Stimulated activated naive CD4-positive, alpha-beta T cell treated with Interleukin-2 at 50 U/mL for 16 hours (primary cell): Measurements from ENCODE around the gene SH3RF2.
"Not testable (repeated sequence)": the region's sequence is repeated elsewhere in the genome, so short reads cannot be mapped to it uniquely, and the experiment has no call there.

ENCODE experiments used
- DNase-seq: peaks from one replicate; lab custom pipeline; 2025; lab: John Stamatoyannopoulos, UW

The SH3RF2 gene, protein sequence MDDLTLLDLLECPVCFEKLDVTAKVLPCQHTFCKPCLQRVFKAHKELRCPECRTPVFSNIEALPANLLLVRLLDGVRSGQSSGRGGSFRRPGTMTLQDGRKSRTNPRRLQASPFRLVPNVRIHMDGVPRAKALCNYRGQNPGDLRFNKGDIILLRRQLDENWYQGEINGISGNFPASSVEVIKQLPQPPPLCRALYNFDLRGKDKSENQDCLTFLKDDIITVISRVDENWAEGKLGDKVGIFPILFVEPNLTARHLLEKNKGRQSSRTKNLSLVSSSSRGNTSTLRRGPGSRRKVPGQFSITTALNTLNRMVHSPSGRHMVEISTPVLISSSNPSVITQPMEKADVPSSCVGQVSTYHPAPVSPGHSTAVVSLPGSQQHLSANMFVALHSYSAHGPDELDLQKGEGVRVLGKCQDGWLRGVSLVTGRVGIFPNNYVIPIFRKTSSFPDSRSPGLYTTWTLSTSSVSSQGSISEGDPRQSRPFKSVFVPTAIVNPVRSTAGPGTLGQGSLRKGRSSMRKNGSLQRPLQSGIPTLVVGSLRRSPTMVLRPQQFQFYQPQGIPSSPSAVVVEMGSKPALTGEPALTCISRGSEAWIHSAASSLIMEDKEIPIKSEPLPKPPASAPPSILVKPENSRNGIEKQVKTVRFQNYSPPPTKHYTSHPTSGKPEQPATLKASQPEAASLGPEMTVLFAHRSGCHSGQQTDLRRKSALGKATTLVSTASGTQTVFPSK

GRCh38 chr5:145936401-145937131 lies at the start of gene SH3RF2:
Gene SH3RF2 (plus strand): TSS chr5:145936578. CDS start chr5:145937929, 1,351 bp downstream.
- peak; percentile 20 for DNase-seq

GRCh38 chr5:145887217-145887616 lies 49.2 kb upstream of the SH3RF2 start:
- DNase-seq: no peak

GRCh38 chr5:145887976-145888574 lies 48.3 kb upstream of the SH3RF2 start:
- no peak for DNase-seq

DNA sequence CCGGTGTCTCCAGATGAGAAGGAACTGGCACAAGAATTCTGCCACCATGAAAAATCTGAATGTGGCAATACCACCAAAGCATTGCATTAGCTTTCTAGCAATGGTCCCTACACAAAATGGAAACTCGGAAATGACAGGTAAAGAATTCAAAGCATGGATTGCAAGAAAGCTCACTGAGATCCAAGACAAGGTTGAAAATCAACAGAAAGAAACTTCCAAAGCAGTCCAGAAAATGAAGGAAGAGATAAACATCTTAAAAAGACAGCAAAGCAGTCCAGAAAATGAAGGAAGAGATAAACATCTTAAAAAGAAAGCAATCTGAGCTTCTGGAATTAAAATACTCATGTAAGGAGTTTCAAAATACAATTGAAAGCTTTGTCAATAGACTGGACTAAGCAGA lies 46.8 kb upstream of the SH3RF2 start:
- no peak for DNase-seq

DNA sequence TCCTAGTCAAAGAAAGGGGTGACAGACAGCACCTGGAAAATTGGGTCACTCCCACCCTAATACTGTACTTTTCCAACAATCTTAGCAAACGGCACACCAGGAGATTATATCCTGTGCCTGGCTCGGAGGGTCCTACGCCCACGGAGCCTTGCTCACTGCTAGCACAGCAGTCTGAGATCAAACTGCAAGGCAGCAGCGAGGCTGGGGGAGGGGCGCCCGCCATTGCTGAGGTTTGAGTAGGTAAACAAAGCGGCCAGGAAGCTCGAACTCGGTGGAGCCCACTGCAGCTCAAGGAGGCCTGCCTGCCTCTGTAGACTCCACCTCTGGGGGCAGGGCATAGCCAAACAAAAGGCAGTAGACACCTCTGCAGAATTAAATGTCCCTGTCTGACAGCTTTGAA lies 45.0 kb upstream of the SH3RF2 start:
- not testable (repeated sequence) for DNase-seq

DNA sequence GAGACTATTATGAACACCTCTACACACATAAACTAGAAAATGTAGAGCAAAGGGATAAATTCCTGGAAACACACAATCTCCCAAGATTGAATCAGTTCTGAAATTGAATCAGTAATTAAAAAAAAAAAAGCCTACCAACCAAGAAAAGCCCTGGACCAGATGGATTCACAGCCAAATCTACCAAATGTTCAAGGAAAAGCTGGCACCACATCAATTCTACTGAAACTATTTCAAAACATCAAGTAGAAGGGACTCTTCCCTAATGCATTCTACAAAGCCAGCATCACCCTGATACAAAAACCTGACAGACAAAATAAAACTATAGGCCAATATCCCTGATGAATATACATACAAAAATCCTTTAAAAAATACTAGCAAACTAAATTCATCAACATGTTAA lies 38.2 kb upstream of the SH3RF2 start:
- no peak for DNase-seq

GRCh38 chr5:145902421-145902820 lies 34.0 kb upstream of the SH3RF2 start:
- no peak for DNase-seq

DNA sequence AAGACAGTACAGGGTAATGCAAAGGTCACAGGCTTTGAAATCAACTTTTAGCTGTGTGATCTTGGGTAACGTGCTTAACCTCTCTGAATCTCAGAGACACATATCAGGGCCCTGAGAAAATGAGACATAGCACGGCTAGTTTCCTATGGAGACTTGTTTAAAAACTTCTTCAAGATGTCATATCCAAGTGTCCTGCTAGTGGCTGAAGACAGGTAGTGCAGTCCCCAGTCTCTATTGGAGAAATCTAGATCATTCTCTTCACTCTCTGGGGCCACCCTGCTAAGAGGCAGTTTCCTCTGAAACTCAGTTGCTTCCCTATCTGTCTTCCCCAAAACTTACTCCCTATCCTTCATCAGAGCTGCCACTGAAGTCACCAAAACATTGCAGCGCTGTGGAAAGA lies 33.3 kb upstream of the SH3RF2 start:
- no peak for DNase-seq

DNA sequence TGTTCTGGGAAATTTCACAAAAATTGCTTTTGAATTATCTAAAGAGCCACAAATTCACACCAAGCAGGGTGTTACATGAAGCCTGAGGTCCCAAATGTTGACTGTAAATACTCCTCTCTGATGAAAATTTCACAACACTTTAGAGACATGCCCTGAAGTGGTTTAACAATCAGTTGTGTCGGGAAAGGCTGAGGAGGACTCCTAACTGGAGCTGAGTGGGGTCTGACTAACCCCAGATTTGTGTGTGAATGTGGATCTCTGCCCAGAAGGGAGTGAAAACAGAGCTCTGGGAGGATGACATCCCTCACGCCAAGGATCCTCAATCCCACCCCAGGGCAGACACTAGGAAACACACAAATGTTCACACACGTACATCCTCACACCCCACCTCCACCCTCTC lies 32.5 kb upstream of the SH3RF2 start:
- no peak for DNase-seq

DNA sequence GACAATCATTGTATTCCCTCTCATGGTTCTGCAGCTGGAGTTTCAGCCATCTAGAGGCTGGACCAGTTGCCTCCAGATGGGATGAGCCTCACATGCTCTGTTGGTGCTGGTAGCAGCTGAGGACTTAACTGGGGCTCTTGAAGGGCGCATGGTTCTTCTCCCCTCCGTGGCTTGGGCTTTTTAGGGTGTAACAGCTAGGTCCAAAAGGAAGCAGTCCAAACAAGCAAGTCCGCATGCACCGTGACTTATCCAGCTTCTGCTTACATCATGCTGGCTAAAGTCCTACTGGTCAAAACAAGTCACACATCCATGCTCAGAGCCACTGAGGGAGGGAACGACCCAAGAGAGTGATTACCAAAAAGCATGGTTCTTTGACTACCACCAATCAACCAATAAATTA lies 31.6 kb upstream of the SH3RF2 start:
- no peak for DNase-seq

DNA sequence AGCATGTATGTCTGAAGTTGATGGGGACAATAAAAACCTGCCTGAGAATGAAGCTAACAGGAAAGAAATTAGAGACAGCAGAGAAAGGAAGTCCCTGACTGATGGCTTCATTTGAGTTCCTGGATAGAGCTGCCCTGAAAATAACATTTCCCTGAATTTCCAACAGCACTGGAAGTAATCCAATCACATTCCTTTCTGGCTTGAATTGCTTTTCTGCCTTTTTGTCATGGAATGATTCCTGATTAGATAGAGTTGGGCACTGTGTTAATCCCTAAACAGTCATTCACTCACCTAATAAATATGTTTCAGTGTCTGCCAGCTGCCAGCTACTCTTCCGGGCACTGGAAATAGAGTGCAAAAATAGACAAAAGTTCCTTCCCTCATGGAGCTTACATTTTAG lies 30.0 kb upstream of the SH3RF2 start:
- DNase-seq: no peak

DNA sequence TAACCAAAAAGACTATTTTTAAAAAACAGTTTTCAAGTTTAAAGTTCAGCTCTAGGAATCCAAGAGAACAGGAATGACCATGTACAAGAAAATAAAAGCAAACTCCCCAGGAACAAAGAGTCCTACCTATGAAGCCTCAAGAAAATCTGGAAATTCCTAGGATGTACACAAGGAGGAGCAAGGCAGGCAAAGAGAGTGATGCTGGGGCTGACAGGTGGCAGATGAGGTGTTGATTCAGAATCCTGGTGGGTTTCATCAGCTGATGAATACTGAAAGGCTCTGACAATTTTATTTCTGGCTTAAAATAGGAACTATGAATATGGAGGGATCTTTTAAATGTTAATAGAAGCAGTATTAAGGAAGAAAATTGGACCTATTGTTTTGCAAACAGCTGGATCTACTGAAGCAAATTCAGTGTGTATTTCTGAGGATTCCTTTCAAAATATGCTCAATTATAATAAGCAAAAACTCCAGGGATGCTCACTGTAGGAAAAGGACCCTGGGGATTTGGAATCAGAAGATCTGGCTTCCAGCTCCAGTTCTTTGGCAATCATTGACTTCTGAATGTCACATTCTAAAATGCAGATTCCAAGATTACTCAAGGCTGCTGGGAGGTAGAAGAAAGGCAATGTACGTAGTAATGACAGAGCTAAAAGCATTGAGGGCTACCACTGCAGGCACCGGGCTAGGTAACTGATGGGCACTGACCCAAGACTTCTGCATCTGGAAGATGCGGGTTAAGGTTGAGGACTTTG lies 28.0 kb upstream of the SH3RF2 start:
- no peak for DNase-seq

DNA sequence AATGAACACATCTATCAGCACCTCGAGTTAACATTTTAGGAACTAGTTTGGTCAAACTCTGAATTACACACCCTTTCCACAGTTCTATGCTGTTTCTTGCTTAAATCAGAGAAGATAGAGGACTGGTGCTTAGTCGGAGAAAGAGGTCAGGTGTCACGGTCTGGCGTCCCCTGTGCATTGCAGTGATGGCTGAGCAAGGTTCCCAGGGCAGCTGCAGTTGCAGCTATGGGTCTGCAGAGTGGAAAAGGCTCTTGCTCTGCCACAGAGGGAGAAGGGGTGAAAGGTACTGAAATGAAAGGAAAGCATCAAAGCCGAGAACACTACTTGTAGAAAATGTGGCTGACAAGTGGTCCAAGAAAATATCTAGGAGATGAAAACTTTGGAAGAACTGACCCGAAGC lies 25.2 kb upstream of the SH3RF2 start:
- no peak for DNase-seq

- DNase-seq: no peak
Measured at GRCh38 chr5:145912019-145912418, 24.4 kb upstream of the SH3RF2 start.

- DNase-seq: no peak
Measured at GRCh38 chr5:145912594-145912993, 23.8 kb upstream of the SH3RF2 start.

DNA sequence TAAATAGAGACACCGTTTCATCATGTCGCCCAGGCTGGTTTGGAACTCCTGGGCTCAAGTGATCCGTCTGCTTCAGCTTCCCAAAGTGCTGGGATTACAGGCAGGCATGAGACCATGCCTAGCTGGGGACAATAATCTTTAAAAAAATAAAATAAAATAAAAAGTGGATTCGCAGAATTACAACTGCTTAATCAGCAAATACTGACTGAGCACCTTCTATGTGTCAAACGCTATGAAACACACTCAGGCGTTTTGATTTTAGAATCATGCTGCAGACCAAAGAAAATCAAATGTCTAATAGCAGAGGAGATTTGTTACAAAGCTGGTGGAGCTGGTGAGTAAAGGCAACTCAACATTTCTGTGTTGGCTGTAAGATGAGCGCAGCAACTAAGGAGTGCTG lies 22.7 kb upstream of the SH3RF2 start:
- DNase-seq: no peak

GRCh38 chr5:145915970-145916638 lies 20.3 kb upstream of the SH3RF2 start:
- no peak for DNase-seq

DNA sequence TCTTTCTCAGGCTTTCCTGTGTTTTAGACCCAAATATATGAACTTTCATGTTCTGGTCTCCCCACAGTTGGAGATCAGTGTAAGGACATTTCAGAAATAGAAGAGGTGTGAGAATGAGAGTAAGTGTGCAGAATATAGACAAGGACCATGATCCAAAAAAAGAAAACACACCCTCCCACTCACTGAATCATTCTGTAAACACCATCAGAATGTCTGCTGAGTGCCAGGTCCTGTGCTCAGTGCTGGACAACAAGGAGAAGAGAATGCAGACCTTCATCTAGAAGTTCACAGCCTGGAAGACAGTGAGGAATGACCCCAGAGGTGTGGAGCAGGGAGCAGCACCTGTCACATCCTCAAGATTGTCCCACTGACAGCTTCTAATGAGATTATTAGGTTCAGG lies 19.1 kb upstream of the SH3RF2 start:
- no peak for DNase-seq

DNA sequence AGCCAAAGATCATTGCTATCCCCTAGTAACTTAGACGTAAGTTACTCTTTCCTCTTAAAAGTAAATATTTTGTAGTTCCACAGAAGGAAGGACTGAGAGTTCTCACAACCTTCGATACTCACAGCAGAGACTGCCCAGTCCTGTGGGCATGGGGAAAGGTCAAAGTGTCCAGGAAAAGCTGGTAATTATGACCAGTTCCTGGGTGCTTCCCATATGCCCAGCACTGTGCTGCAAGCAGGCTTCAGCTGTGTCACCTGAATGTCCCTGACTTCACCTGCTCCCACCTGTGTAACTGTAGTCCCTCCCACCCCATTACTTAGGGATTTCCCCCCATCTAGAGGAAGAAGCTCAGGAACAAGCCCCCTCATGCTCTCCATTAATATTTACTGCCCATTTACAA lies 18.0 kb upstream of the SH3RF2 start:
- no peak for DNase-seq

DNA sequence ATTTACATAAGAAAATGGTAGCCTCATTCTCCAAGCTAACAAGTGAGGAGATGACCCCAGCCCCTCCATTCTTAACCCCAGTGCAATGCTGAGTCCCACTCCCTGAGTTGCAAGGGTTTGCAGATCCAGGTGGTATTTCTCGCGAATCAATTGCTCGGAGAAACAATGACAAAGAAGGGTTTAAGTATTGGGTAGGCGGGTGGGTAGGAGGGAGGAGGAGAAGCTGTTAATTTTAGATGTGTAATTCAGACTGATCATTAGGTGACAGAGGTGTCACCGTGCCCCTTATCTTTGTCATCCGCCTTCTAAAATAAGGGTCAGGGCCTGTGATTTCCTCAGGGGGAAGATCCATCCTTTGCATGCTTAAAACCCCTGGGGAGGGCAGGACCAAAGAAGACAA lies 17.0 kb upstream of the SH3RF2 start:
- DNase-seq: no peak

- DNase-seq: no peak
Measured at GRCh38 chr5:145920542-145921210, 15.7 kb upstream of the SH3RF2 start.
